T-helper 17 cell (primary cell): ENCODE data around the gene SYT1. TPM values are rescaled to one million over a fixed set of nuclear protein-coding genes. Genes with fewer than 3 reads are reported as not detected.
"Not testable (repeated sequence)": the region's sequence is repeated elsewhere in the genome, so short reads cannot be mapped to it uniquely, and the experiment has no call there.

ENCODE experiments used
- ATAC-seq: fragments of 150-1000 bp; cut with Tn5 transposase; 2 replicates; pipeline ENCODE4 v1.10.0; 2021; ENCODE audit warnings: mild to moderate bottlenecking, moderate library complexity
- DNase-seq, 3 donors: peaks; one replicate each; pipeline versions ENCODE4 v3.0.0 to v3.0.0-alpha.2; 2020 to 2021
- H3K9me3 ChIP-seq: one replicate; pipeline ENCODE4 v1.7.0; 2013; ENCODE audit warnings: low read length, mild to moderate bottlenecking; ENCODE audit not compliant: control insufficient read depth, poor library complexity, severe bottlenecking
- H3K27ac Mint-ChIP-seq: one replicate; pipeline ENCODE4 v1.8.0; 2022; ENCODE audit warnings: mild to moderate bottlenecking, moderate library complexity, mixed read lengths
- H3K27me3 Mint-ChIP-seq: one replicate; pipeline ENCODE4 v1.8.0; 2022; ENCODE audit warnings: mixed read lengths
- H3K36me3 Mint-ChIP-seq: one replicate; pipeline ENCODE4 v1.8.0; 2022; ENCODE audit warnings: low read depth, mixed read lengths
- H3K4me1 Mint-ChIP-seq: one replicate; pipeline ENCODE4 v1.8.0; 2022; ENCODE audit warnings: mild to moderate bottlenecking, mixed read lengths
- H3K4me3 Mint-ChIP-seq: one replicate; pipeline ENCODE4 v1.8.0; 2022; ENCODE audit warnings: mild to moderate bottlenecking, moderate library complexity, mixed read lengths
- total RNA-seq, 4 donors: library from RNA in 2 of 4; stranded (reverse) in 2 of 4; gene quantifications; one replicate each; pipeline ENCODE4 v1.2.3 and lab custom pipeline; 2022 to 2026

Gene SYT1
- total RNA-seq, 2 donors from 2014 or later, result not detected

DNA sequence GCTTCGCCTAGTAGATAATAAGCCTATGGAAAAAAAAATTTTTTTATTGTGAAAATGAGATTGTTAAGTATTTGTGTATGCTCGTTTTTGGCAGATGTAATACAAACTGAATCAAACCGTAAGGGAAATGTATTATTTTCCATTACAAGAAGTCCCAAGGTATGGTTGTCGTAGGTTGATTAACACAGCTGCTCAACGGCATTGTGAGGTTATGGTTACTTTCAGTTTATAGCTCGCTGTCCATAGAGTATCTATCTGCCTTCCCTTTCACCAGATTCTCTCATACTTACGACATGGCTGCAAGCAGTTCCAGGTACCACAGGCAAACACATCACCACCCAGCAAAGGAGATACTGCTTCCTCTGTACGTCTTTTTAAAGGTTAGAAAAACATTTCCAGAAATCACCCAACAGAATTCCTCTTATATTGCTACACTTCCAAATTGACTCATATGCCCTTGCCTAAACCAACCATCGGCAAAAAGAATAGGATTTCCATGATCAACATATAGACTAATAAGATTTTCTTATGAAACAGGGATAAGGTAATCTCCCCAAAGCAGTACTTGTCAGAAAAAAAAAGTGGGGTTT, 338.6 kb downstream of the SYT1 start:
- no peaks in the 10 kb centered on the region for H3K9me3 ChIP-seq
- H3K27ac Mint-ChIP-seq, result no peak overlapping the region
- DNase-seq (no peak), ATAC-seq (no peak)
- H3K27me3 Mint-ChIP-seq, result no peaks in the 10 kb centered on the region
- no peaks in the 10 kb centered on the region for H3K4me1 Mint-ChIP-seq
- no peaks in the 10 kb centered on the region for H3K36me3 Mint-ChIP-seq
- H3K4me3 Mint-ChIP-seq, result no peak overlapping the region

DNA sequence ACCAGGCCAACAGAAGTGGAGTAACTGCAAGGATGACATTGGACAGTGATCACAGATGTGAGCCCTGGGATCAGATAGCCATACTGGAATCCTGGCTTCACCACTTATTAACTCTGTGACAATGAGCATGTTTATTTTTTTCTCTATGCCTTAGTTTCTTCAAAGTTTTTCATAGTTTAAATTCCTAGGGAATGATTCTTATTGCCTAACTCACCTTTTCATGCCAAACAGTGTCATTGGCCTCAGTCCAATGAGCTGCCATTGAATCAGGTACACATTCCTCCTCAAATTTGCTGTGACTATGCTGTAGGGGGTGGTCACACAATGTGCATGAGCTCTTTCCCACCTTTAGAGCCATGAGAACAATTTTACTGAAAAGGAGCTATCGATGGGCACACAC, 342.3 kb downstream of the SYT1 start:
- H3K9me3 ChIP-seq, result no peaks in the 10 kb centered on the region
- H3K36me3 Mint-ChIP-seq, result no peaks in the 10 kb centered on the region
- ATAC-seq (no peak), DNase-seq (no peak)
- H3K4me1 Mint-ChIP-seq, result no peaks in the 10 kb centered on the region
- H3K4me3 Mint-ChIP-seq, result no peak overlapping the region
- H3K27ac Mint-ChIP-seq, result no peak overlapping the region
- H3K27me3 Mint-ChIP-seq, result no peaks in the 10 kb centered on the region

DNA sequence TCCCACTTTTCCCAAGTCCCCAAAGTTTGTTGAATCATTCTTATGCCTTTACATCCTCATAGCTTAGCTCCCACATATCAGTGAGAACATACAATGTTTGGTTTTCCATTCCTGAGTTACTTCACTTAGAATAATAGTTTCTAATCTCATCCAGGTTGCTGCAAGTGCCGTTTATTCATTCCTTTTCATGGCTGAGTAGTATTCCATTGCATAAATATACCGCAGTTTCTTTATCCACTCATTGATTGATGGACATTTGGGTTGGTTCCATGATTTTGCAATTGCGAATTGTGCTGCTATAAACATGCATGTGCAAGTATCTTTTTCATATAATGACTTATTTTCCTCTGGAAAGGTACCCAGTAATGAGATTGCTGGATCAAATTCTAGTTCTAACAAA, 345.8 kb downstream of the SYT1 start:
- not testable (repeated sequence) for H3K9me3 ChIP-seq, H3K27ac Mint-ChIP-seq, H3K4me3 Mint-ChIP-seq, H3K4me1 Mint-ChIP-seq, H3K36me3 Mint-ChIP-seq, DNase-seq, H3K27me3 Mint-ChIP-seq, ATAC-seq

DNA sequence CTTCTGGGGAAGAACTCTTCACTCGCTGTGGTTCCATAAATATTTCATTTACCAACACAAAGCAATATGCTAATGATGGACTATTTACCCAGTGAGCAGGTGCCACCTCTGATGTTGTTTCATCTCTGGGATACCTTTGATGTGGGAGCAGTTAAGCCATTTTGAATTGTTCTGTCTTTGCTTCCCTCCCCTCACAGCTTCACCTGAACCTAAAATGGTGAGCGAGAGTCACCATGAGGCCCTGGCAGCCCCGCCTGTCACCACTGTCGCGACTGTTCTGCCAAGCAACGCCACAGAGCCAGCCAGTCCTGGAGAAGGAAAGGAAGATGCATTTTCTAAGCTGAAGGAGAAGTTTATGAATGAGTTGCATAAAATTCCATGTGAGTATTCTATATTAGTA, 352.7 kb downstream of the SYT1 start:
- DNase-seq, result no peak
- H3K4me1 Mint-ChIP-seq, result no peaks in the 10 kb centered on the region
- H3K27ac Mint-ChIP-seq, result no peak overlapping the region
- H3K27me3 Mint-ChIP-seq, result no peaks in the 10 kb centered on the region
- no peaks in the 10 kb centered on the region for H3K36me3 Mint-ChIP-seq
- H3K4me3 Mint-ChIP-seq, result no peak overlapping the region
- no peak for ATAC-seq
- no peaks in the 10 kb centered on the region for H3K9me3 ChIP-seq

DNA sequence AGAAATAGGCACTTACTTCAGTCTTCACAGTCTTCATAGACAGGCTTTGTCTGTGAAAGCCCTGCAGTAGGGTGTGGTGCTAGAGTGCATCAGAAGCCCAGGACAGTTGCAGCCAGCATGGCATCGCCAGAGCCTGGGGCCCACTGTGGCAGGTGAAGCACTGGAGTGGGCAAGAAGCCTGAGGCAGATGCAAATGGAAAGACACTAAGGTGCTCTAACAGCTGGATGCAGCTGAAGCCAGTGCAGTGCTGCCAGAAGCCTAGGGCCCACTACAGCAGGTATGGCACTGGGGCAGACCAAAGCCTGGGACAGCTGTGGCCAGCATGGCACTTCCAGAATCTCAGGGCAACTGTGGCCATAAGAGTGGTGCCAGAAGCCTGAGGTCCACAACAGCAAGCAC, 358.6 kb downstream of the SYT1 start:
- no peak overlapping the region for H3K4me3 Mint-ChIP-seq
- no peak overlapping the region for H3K27ac Mint-ChIP-seq
- no peaks in the 10 kb centered on the region for H3K27me3 Mint-ChIP-seq
- DNase-seq (no peak), ATAC-seq (no peak)
- H3K9me3 ChIP-seq, result no peaks in the 10 kb centered on the region
- no peaks in the 10 kb centered on the region for H3K4me1 Mint-ChIP-seq
- no peaks in the 10 kb centered on the region for H3K36me3 Mint-ChIP-seq

DNA sequence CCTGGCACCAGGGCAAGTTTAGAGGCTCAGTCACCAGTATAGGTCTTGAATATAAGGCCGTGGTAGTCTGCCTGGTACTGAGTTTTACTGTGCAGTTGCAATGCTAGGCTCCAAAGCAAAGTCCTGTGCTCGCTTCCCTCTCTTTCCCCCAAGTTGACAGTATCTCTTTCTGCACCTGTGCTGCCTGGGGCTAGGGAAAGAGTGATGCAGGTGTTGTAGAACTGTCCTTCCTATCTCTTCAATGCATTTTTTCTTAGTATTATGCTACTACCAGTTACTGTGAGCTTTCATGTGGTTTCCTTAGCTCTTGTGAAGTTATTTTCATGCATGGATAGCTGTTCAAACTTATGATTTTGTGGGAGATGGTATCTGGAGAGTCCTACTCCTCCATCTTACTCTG, 359.2 kb downstream of the SYT1 start:
- H3K9me3 ChIP-seq, result no peaks in the 10 kb centered on the region
- no peak for DNase-seq
- Mint-ChIP-seq H3K36me3 (no peaks in the 10 kb centered on the region), H3K4me1 (no peaks in the 10 kb centered on the region), H3K27me3 (no peaks in the 10 kb centered on the region), H3K4me3 (no peak overlapping the region), H3K27ac (no peak overlapping the region)
- no peak for ATAC-seq

DNA sequence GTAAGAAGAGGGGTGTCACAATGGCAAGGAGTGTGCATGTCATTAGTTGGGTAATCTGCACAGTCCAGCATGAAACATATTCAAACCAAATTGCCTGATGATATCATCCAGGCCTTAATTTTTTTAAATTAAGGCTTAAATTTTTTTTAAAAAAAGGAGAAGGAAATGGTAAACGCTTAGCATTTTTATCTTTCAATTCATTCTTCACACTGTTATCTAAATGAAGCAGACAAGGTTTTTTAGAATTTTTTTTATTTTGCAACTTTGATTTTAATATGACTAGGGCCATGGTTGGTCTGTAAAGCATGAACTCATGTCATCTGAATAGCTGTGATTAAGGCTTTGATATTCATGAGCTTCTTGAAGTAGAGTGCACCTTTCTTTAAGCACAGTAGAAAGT, 362.5 kb downstream of the SYT1 start:
- Mint-ChIP-seq H3K27me3 (no peaks in the 10 kb centered on the region), H3K4me3 (no peak overlapping the region), H3K27ac (no peak overlapping the region), H3K4me1 (no peaks in the 10 kb centered on the region), H3K36me3 (no peaks in the 10 kb centered on the region)
- H3K9me3 ChIP-seq, result no peaks in the 10 kb centered on the region
- DNase-seq (no peak), ATAC-seq (no peak)

DNA sequence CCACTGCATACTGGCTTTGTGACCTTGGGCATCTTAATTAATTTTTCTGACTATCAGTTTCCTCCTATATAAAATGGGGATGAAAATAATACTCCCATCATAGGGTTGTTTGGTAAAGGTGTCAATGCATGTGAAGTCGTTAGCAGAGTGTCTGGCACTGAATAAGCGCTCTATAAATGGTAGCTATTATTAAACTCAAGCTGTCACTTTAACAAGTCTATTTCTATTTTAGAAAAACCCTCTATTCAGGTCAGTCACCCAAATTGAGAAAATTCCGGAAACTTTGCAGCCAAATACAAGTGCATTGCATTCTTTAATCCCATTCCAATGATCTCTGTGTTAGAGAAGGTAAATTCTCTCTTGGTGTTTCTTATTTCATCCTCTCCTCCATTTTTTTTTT, 363.1 kb downstream of the SYT1 start:
- no peak overlapping the region for H3K4me3 Mint-ChIP-seq
- DNase-seq (no peak), ATAC-seq (no peak)
- no peaks in the 10 kb centered on the region for H3K36me3 Mint-ChIP-seq
- H3K27me3 Mint-ChIP-seq, result no peaks in the 10 kb centered on the region
- H3K27ac Mint-ChIP-seq, result no peak overlapping the region
- H3K4me1 Mint-ChIP-seq, result no peaks in the 10 kb centered on the region
- H3K9me3 ChIP-seq, result no peaks in the 10 kb centered on the region

DNA sequence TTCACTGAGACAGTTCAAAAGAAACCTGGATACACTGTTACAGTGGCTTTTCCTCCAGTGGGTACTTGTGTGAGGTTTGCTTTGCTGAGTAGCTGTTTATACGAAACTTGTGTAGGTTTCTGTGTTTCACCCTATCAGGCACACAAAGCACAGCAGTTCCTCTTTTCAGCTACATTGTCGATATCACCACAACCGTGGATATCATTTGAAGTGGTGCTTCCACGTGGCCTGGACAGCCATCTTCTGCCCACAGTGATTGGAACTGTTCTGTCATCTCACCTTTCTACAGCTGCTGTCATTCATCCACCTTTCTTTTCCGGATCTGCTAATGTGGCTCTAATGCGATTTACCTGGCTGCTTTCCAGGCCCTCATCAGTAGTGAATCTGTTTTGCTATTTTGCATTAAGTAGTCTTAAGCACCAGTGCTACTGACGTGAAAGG, 368.8 kb downstream of the SYT1 start:
- DNase-seq (no peak), ATAC-seq (no peak)
- Mint-ChIP-seq H3K36me3 (no peaks in the 10 kb centered on the region), H3K27ac (no peak overlapping the region), H3K4me1 (no peaks in the 10 kb centered on the region), H3K27me3 (no peaks in the 10 kb centered on the region), H3K4me3 (no peak overlapping the region)
- H3K9me3 ChIP-seq, result no peaks in the 10 kb centered on the region

DNA sequence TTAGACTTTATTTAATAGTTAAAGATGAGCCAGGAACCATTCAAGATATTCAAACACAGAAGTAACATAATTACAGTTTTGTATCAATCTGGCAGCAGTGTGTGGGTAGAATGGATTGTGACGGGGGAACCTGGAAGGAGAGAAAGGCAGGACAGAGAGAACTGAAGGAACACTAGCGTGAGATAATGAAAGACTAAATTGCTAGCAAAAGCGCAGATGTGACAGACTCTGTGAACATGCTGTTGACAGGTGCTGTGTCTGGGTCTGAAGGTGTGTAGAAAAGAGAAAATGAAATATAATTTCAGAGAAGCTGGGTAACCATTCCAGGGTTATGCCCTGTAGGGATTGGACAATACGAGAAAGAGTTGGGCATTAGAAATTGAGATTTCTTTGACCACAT, 372.3 kb downstream of the SYT1 start:
- H3K9me3 ChIP-seq, result no peaks in the 10 kb centered on the region
- Mint-ChIP-seq H3K27me3 (no peaks in the 10 kb centered on the region), H3K4me3 (no peak overlapping the region), H3K27ac (no peak overlapping the region), H3K4me1 (no peaks in the 10 kb centered on the region), H3K36me3 (no peaks in the 10 kb centered on the region)
- ATAC-seq (no peak), DNase-seq (no peak)

DNA sequence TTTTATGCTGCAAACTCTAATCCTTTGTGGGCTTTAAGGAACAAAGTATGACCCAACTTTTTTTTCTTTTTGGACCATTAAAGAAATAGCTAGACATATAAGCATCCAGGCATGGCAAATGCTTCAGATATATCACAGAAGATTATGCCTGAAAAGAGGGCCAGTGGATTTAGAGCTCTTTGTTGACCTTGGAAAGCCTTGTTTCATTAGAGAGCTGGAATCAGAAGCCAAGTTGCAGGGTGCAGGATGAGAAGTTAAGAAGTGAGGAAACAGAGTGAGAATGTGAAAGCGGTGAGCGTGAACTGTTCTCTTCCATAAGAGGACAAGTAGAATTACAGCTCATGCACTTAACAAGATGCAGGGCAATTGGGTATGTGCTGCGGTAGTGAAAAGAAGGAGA, 373.7 kb downstream of the SYT1 start:
- H3K27me3 Mint-ChIP-seq, result no peaks in the 10 kb centered on the region
- H3K27ac Mint-ChIP-seq, result no peak overlapping the region
- no peaks in the 10 kb centered on the region for H3K9me3 ChIP-seq
- no peaks in the 10 kb centered on the region for H3K36me3 Mint-ChIP-seq
- H3K4me1 Mint-ChIP-seq, result no peaks in the 10 kb centered on the region
- no peak for ATAC-seq
- no peak for DNase-seq
- H3K4me3 Mint-ChIP-seq, result no peak overlapping the region

DNA sequence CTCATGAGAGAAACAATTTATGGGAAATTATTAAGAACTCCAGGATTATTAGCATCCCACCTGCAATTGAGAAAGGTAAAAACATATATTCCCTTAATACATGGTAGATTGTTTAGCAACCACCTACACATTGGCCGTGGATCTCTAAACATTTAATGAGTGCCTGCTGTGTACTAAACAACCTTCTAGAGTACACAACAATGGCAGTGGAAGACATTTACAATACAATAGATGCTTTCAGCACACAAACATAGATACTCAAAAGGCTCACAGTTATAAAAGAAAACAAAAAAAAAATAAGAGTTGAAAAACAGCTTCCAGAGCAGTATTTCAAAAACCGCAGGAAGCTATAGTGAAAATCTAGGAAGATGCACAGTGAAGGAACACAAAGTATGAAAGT, 382.9 kb downstream of the SYT1 start:
- no peak overlapping the region for H3K4me3 Mint-ChIP-seq
- no peak overlapping the region for H3K27ac Mint-ChIP-seq
- no peaks in the 10 kb centered on the region for H3K9me3 ChIP-seq
- H3K4me1 Mint-ChIP-seq, result no peaks in the 10 kb centered on the region
- DNase-seq (no peak), ATAC-seq (no peak)
- H3K36me3 Mint-ChIP-seq, result no peaks in the 10 kb centered on the region
- H3K27me3 Mint-ChIP-seq, result no peaks in the 10 kb centered on the region

DNA sequence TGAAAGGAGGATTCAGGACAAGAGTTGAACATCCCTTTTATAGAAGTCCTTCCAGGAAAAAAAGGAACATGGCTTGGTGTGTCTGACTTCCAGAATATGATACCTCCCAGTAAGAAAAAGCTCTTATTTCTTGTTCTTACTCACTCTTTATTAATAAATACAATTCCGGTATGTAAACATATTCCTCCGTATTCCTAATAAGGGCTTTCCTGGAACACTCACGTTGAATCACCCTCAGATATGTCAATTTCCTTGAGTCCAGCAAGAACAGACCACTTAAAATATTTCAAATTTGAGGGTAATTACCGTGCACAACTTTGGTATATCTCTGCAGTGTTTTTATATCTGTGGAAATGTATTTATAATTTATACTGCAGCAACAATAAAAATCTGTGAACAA, 385.6 kb downstream of the SYT1 start:
- ATAC-seq, result no peak
- no peaks in the 10 kb centered on the region for H3K36me3 Mint-ChIP-seq
- no peaks in the 10 kb centered on the region for H3K27me3 Mint-ChIP-seq
- no peaks in the 10 kb centered on the region for H3K9me3 ChIP-seq
- no peak for DNase-seq
- no peaks in the 10 kb centered on the region for H3K4me1 Mint-ChIP-seq
- H3K27ac Mint-ChIP-seq, result no peak overlapping the region
- H3K4me3 Mint-ChIP-seq, result no peak overlapping the region

DNA sequence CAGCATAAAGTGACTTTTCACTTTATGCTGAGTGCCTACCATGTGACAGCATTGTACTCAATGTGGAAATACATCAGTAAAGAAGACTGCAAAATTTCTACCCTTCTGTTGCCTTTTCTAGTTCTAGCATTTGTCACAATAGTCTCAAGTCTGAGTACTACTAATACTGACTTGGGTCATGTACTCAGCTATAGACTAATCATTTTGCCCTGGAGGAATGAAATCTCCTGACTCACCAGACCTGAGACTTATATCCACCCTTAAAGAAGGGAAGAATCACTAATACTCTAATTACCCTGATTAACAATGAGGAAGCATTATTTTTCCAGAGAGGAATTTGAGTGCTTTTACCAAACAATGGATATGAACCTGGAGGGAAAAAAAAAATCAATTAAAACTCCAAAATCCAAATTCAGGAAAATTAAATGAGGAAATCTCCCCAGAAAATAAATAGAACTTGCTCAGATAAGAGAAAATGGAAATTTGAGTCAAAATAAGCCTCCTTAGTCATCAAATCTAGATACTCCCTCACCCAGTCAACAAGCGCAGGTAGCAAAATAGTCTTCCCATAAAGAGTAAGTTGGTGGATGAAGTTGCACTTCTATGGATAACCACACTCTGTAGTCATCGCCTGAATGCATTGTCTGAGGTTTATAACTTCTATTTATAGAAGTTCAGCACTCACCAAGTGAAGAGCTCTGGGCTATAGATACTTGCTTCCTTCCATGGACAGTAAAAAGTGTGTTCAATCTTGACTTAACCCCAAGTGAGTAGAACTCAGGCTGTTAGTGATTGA, 386.6 kb downstream of the SYT1 start:
- H3K4me3 Mint-ChIP-seq, result no peak overlapping the region
- H3K36me3 Mint-ChIP-seq, result no peaks in the 10 kb centered on the region
- no peak for DNase-seq
- H3K4me1 Mint-ChIP-seq, result no peaks in the 10 kb centered on the region
- H3K27me3 Mint-ChIP-seq, result no peaks in the 10 kb centered on the region
- no peak overlapping the region for H3K27ac Mint-ChIP-seq
- H3K9me3 ChIP-seq, result no peaks in the 10 kb centered on the region
- no peak for ATAC-seq
